OCI-LY1 (cell line): ENCODE results near the gene USP2.
"Not testable (repeated sequence)": the region's sequence is repeated elsewhere in the genome, so short reads cannot be mapped to it uniquely, and the experiment has no call there.

Experiments used
- H2AFZ ChIP-seq: fragments of 200-600 bp; sonication (generic), shearing (Covaris generic); 2 replicates; pipeline ENCODE4 v1.6.0; 2014; ENCODE audit warnings: antibody characterized with exemption, mild to moderate bottlenecking, low read length
- H3F3A ChIP-seq: fragments of 200-600 bp; sonication (generic), shearing (Covaris generic); 2 replicates; pipeline ENCODE4 v1.6.0; 2014; ENCODE audit warnings: mild to moderate bottlenecking, antibody characterized with exemption, low read length, moderate library complexity; ENCODE audit not compliant: insufficient read depth
- H3K27ac ChIP-seq: fragments of 200-600 bp; sonication (generic); 2 replicates; pipeline ENCODE4 v1.5.1; 2014; ENCODE audit warnings: low read length, mixed run types, mild to moderate bottlenecking, low read depth; ENCODE audit not compliant: poor library complexity, severe bottlenecking
- H3K27me3 ChIP-seq: fragments of 200-600 bp; sonication (generic); 2 replicates; pipeline ENCODE4 v1.6.0; 2014; ENCODE audit warnings: antibody characterized with exemption, mild to moderate bottlenecking, low read length, moderate library complexity; ENCODE audit not compliant: insufficient read depth
- H3K36me3 ChIP-seq: fragments of 200-600 bp; sonication (generic); 2 replicates; pipeline ENCODE4 v1.6.1; 2014; ENCODE audit warnings: mild to moderate bottlenecking, antibody characterized with exemption, low read length, moderate library complexity, mixed read lengths; ENCODE audit not compliant: insufficient read depth
- H3K4me1 ChIP-seq: fragments of 200-600 bp; sonication (generic); 2 replicates; pipeline ENCODE4 v1.5.1; 2014; ENCODE audit warnings: mild to moderate bottlenecking, low read length, moderate library complexity; ENCODE audit not compliant: insufficient read depth, severe bottlenecking
- H3K4me2 ChIP-seq: fragments of 200-600 bp; sonication (generic), shearing (Covaris generic); 2 replicates; pipeline ENCODE4 v1.6.1; 2014; ENCODE audit warnings: low read length
- H3K4me3 ChIP-seq: fragments of 200-600 bp; sonication (generic); 2 replicates; pipeline ENCODE4 v1.5.1; 2014; ENCODE audit warnings: low read length, low read depth, mild to moderate bottlenecking, mixed read lengths; ENCODE audit not compliant: poor library complexity, severe bottlenecking
- H3K79me2 ChIP-seq: fragments of 200-600 bp; shearing (Covaris generic); 2 replicates; pipeline ENCODE4 v1.6.1; 2016; ENCODE audit warnings: mixed run types, low read length, mixed read lengths; ENCODE audit not compliant: insufficient read depth
- H3K9ac ChIP-seq: fragments of 200-600 bp; sonication (generic), shearing (Covaris generic); 2 replicates; pipeline ENCODE4 v1.6.1; 2014; ENCODE audit warnings: mild to moderate bottlenecking, low read length, mixed read lengths
- H3K9me2 ChIP-seq: fragments of 200-600 bp; sonication (generic), shearing (Covaris generic); 2 replicates; pipeline ENCODE4 v1.6.1; 2014; ENCODE audit warnings: low read depth, mild to moderate bottlenecking, low read length, mixed read lengths
- H3K9me3 ChIP-seq: fragments of 200-600 bp; shearing (Covaris generic); 2 replicates; pipeline ENCODE4 v1.6.1; 2014; ENCODE audit warnings: low read length, mixed read lengths
- H4K20me1 ChIP-seq: fragments of 200-600 bp; sonication (generic), shearing (Covaris generic); 2 replicates; pipeline ENCODE4 v1.6.0; 2016; ENCODE audit warnings: mild to moderate bottlenecking, low read length; ENCODE audit not compliant: insufficient read depth
- CTCF ChIP-seq: fragments of 200-600 bp; sonication (generic), shearing (Covaris generic); IDR thresholded peaks from 2 replicates; pipeline ENCODE4 v1.5.1; 2017; ENCODE audit warnings: mild to moderate bottlenecking, antibody characterized with exemption, low read length, moderate library complexity, mixed read lengths
- EZH2 ChIP-seq: fragments of 200-600 bp; sonication (generic), shearing (Covaris generic); IDR thresholded peaks from 2 replicates; pipeline ENCODE4 v1.8.0; 2017; ENCODE audit warnings: borderline replicate concordance, mixed run types, mild to moderate bottlenecking, antibody characterized with exemption, low read length, moderate library complexity, mixed read lengths

USP2 gene

GRCh38 chr11:119389611-119390254 is 8.2 kb upstream of the USP2 start:
- Histone ChIP-seq H3K4me2 (no peak overlapping the region), H3K4me3 (no peak overlapping the region), H4K20me1 (no peaks in the 10 kb centered on the region), H3K9ac (no peak overlapping the region), H2AFZ (no peak overlapping the region), H3K27ac (no peak overlapping the region), H3K4me1 (no peaks in the 10 kb centered on the region), H3K27me3 (no peaks in the 10 kb centered on the region), H3K9me2 (no peaks in the 10 kb centered on the region), H3F3A (no peaks in the 10 kb centered on the region), H3K79me2 (no peaks in the 10 kb centered on the region), H3K9me3 (no peaks in the 10 kb centered on the region), H3K36me3 (no peaks in the 10 kb centered on the region)
- TF ChIP-seq CTCF (peak; percentile 38; the same call in 1 of the 2 replicates), EZH2 (no peak)

- no peak for TF ChIP-seq EZH2
- TF ChIP-seq CTCF = no peak
- Histone ChIP-seq H3K9ac (no peak overlapping the region), H3K79me2 (no peaks in the 10 kb centered on the region), H3K36me3 (no peaks in the 10 kb centered on the region), H3F3A (no peaks in the 10 kb centered on the region), H2AFZ (no peak overlapping the region), H3K9me2 (no peaks in the 10 kb centered on the region), H3K9me3 (no peaks in the 10 kb centered on the region), H3K4me2 (no peak overlapping the region), H3K4me1 (no peaks in the 10 kb centered on the region), H3K4me3 (no peak overlapping the region), H3K27ac (no peak overlapping the region), H3K27me3 (no peaks in the 10 kb centered on the region), H4K20me1 (no peaks in the 10 kb centered on the region)
These were observed 6.6 kb upstream of the USP2 start for GRCh38 chr11:119388103-119388502.

GRCh38 chr11:119384332-119384731 is 2.8 kb upstream of the USP2 start:
- Histone ChIP-seq H2AFZ (no peak overlapping the region), H3K79me2 (no peaks in the 10 kb centered on the region), H3K4me3 (no peak overlapping the region), H3K4me1 (peaks cover 14% of the 10 kb centered on the region), H3K9me3 (no peaks in the 10 kb centered on the region), H4K20me1 (no peaks in the 10 kb centered on the region), H3F3A (no peaks in the 10 kb centered on the region), H3K9ac (no peak overlapping the region), H3K4me2 (no peak overlapping the region), H3K9me2 (no peaks in the 10 kb centered on the region), H3K36me3 (no peaks in the 10 kb centered on the region), H3K27ac (no peak overlapping the region), H3K27me3 (no peaks in the 10 kb centered on the region)
- no peak for TF ChIP-seq CTCF
- TF ChIP-seq EZH2 = no peak

GRCh38 chr11:119382513-119382912 is 1.0 kb upstream of the USP2 start:
- H3K27ac ChIP-seq, H3F3A ChIP-seq, H3K36me3 ChIP-seq, H3K9me3 ChIP-seq, H3K27me3 ChIP-seq, H3K9me2 ChIP-seq, H3K9ac ChIP-seq, H4K20me1 ChIP-seq, H2AFZ ChIP-seq, H3K79me2 ChIP-seq, H3K4me3 ChIP-seq, H3K4me2 ChIP-seq: not testable (repeated sequence)
- H3K4me1 ChIP-seq = peaks cover 14% of the 10 kb centered on the region
